22Rv1 (cell line): ENCODE results near the gene CENPL.

Source experiments
- CTCF ChIP-seq: fragments of 450-650 bp; IDR thresholded peaks from 2 replicates; pipeline ENCODE4 v1.5.1; 2017; ENCODE audit warnings: mild to moderate bottlenecking
- ZFX ChIP-seq: fragments of 450-650 bp; IDR thresholded peaks from 2 replicates; pipeline ENCODE4 v1.6.1; 2017; ENCODE audit warnings: antibody characterized with exemption, borderline replicate concordance

- TF ChIP-seq CTCF: no peak
- TF ChIP-seq ZFX: no peak
Observed at GRCh38 chr1:173827611-173828010, 2.9 kb upstream of the CENPL start.
